Hippocampal formation (tissue), 2 donors: ENCODE data around the gene DNAAF1.

Experiments used
- DNase-seq, 2 donors: peaks; one replicate each; lab custom pipeline; 2025; lab: John Stamatoyannopoulos, UW

The DNAAF1 gene

DNA sequence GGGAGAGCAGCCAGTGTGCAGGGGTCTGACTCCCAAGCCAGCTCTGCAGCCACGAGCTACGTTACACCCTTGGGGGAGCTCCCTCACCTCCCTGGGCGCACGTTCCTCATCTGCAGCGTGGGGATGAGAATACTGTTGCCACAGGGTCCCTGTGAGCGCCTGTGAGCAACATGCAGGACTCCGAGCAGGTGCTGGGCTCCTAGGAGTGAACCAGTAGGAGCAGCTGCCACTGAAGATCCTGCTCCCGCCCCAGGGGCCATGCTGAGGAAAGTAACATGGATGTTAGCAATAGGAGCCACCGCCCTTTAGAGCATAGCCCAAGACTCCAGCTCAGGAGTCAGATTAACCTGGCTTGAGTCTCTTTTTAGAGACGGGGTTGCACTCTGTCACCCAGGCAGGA lies 15.9 kb downstream of the DNAAF1 start:
- no peak for DNase-seq

DNA sequence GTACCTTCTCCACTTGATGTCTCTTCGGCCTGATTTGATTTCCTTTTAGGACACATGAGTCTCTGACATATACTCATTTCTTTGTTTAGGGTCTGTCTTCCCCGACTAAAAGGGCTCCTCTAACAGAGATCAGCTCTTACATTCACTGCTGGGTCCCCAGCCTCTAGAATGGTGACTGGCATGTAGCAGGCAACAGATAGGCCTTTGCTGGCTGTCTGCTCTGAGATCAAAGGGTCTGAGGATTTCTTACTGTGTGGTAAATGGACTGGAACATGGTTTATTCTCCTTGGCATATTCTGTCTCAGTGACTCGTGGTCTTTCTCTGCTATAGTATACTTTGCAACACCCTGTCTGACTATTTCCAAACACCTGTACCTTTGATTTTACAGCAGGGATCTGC lies 16.7 kb downstream of the DNAAF1 start:
- no peak for DNase-seq

GRCh38 chr16:84165746-84166145 lies 20.6 kb downstream of the DNAAF1 start:
- no peak for DNase-seq

GRCh38 chr16:84166796-84167695 lies 21.9 kb downstream of the DNAAF1 start:
- no peak for DNase-seq

- no peak for DNase-seq
Measured at GRCh38 chr16:84169765-84170310, 24.7 kb downstream of the DNAAF1 start.

DNA sequence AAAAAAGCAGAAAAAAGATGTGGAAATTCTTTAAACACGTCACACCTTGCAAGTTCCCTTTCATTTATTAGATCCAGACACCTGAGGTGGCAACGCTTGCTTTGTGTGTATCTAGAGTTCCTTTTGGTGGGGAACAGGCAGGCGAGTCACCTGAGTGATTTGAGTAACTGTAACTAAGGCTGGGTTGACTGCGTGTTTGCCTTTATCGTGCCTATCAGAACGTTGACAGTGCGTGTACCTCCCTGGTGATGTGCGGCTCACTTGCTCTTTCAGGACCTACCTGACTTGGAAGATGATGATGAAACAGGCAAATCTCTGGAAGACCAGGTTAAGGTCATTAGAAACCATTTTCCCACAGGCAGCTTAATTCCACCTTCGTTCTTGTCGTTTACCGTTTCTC lies 29.3 kb downstream of the DNAAF1 start:
- DNase-seq = no peak

DNA sequence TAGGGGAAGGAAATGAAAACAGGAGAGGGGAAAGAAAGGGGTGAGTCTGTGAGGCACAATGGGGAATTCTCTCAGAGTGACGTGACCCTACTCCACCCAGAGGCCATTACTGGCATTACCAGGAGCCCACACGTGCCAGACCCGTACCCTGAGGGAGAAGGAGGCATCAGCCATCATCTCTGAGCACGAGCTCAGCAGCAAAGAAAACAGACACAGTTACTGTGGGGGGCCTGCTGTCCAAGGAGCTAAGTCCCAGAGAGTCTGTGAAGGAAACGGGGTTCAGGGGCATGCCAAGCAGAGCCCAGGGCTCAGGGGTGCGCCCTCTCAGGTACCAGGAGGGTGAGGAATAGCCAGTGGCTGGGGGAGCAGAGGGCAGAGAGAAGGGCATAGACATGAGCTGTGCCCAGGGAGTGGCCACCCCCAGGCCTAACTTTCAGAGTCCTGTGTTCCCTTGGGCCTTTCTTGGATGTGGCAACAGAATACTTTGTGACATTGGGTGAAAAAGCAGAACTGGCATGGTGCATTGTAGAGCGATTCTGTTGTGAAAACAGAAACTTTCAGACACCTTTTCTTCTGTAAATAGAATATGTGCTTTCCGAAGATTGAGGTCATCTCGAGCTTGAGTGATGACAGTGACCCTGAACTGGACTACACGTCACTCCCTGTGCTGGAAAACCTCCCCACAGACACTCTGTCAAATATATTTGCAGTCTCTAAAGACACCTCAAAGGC lies 30.4 kb downstream of the DNAAF1 start:
- DNase-seq = peak in 1 of 2 donors; percentile 16

DNA sequence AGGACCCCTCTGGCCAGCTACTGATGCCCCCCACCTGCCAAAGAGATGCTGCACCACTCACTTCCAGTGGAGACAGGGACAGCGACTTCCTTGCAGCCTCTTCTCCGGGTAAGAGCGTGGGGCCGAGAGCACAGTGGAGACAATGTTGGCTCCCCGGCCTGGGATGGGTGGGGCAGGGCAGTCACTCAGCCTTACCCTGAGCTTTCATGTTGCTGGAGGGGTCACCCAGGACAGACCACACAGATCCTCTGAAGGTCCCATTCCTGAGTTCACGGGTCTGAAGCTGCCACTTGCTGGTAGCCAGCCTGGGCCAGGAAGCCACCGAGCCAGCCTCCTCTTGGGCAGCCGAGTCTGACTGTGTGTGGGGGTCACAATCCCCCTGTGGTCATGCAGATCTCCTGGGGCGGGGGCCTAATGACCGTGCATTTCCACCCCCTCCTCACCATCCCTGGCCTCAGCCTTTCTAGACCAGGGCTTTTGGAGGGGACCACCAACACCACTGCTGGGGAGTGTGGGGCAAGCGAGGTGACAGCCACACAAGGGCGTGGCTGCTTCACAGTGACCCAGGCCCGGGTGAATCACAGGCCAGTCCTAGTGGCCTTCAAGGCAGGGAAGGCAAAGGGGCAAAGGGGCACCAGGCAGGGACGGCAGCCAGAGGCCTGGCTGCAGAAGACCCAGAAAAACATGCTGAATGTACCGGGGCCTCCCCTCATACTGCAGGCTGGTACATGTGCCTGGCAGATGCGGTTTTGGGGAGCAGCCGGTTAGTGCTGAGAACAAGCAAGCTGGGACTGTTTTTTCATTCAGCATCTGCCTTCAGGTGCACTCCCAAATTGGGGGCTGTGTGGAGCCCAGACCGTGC lies 31.3 kb downstream of the DNAAF1 start:
- no peak for DNase-seq

DNA sequence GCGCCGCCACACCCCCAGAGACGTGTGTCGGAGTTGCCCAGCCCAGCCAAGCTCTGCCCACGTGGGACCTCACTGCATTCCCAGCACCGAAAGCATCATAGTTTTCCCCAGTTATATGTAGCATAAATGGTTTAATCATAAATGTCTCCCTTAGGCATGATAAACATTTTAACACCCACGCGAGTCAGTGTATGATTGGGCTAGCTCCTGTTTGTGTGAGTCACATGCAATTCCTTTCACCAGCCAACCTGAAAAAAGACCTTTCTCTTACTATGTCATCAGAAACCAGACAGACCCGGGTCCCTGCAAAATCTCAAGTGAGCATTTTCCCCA lies 32.6 kb downstream of the DNAAF1 start:
- no peak for DNase-seq

- DNase-seq = no peak
Measured at GRCh38 chr16:84178146-84178765, 33.1 kb downstream of the DNAAF1 start.

DNA sequence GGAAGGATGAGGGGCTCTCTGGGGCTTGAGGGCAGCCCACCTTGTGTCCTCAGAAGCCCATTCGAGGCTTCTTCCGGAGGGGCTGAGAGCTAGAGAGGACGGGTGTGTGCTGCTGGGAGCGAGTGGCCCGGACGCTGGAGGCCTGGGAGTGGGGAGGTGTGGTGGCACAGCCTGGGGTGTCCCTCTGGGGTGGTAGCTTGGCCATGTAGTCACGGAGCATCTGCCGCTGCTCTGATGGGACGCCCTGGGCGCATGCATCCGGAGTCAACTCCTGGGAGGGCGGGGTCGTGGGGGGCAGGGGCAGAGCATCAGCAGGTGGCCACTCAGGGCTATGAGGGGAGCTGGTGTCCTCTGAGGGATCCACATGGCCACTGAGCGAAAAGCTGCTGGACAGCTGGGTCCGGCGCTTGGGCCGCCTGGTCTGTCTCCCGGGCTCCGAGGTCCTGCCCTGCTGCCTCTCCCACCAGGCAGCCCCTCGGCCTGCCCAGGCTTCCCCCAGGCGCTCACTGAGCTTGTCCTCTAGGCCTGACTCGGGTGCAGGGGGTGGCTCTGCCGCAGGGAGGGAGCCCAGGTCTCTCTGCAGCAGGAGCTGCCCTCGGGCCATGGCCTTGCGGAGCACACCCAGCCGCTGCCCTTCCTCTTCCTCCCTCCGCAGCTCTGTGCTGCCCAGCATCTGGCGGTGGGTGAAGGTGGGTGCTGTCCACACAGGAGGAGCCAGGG lies 33.9 kb downstream of the DNAAF1 start:
- DNase-seq = no peak

- no peak for DNase-seq
Measured at GRCh38 chr16:84179612-84180320, 34.7 kb downstream of the DNAAF1 start.

GRCh38 chr16:84180519-84181140 lies 35.5 kb downstream of the DNAAF1 start:
- no peak for DNase-seq

DNA sequence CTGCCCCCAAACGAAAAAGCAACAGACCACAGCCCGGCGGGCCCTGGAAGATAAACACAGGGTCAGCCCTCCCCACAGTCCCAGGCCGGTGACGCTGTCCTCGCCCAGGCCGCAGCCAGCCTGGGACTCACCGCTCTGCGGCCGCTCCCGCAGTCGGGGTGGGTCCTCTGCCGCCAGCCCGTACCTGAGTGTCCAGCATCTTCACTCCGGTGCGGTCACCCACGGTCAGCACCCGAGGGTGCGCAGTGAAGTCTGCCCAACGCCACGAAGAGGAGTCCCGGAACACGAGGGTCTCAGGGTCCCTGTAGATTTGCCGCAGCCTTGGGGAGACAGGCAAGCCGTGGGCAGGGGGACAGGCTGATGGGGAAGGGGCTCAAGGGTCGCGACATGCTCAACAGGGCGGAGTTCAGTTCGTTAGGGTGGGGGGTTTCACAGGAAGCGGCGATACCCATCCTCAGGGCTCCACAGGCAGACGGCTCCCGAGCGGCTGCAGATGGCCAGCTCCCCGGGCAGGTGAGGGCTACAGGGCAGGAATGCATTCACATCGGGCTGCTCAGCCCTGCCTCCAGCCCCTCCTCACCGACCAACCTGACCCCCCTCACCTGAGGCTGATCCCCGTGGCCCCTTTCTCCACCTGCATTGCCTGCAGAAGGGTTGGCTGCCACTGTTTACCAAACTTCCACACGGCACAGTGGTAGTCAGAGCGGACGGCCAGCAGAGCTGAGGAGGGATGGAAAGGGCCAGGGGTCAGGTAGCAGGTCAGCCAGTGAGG lies 36.2 kb downstream of the DNAAF1 start:
- no peak for DNase-seq

DNA sequence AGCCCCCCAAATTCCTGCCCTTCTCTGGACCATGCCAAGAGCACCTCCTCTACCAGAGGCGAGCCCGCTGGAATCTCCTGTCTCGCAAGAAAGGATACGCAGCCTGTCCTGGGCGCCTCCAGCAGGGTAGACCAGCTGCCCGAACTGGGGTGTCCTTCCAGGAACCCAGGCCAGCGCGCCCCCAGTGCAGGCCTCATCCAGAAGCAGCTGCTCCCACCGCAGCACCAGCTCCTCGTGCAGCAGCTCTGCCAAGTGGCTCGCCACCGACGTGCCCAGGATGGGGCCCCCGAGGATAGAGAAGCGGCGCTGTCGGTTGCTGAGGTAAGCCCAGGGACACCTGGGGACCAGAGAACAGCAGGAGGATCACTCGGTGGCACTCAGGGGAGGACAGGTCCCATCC lies 37.0 kb downstream of the DNAAF1 start:
- DNase-seq = no peak

DNA sequence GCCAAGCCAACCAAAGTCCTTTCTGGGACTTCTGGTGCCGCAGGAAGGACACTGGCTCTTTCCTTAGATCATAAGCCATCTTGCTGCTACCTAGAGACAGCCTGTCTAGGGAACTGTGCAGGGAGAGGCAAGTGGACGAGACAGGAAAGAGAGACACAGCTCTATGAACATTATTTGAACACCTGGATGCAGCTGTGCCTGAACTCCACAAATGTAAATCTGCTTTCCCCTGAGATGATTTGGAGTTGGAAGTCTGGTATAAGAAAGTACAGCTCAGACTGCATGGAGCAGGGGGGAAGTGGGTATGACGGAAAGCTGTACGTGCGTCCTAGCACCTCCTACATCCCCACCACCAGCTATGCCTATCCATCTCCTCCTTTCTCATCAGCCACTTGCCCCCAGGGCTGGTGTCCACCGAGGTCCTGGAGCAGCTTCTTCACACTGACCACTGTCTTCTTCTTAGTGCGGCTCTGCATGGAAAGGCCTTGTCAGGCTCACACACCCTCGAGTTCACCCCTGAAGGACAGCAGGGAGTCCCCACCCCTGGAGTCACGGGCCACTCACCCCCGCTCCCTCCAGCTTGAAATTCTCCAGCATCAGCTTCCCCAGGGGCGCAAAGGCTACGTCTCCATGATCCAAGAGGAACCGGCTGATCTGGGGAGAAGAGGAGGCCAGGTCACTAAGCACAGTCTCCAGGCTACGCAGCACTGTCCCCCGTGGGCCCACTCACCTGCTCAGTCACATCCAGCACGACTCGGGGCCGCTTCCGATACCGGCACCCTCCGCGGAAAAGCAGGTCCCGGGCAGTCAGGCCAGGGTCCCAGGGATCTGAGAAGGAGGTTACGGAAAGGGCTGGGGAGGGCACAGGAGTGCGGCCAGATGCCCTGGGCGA lies 37.8 kb downstream of the DNAAF1 start:
- no peak for DNase-seq

DNA sequence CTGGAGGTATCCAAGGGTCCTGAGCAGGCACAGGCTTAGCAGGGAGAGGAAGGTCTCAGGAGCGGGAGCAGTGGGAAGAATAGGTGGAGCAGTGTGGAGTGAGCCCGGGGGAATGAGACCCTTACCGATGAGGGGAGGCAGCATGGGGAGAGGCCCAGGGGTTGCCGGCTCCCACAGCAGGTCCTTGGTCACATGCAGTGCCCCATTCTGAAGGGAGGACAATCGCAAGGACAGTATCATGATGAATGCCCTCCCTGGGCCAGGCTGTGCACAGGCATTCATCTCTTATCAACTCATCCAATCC lies 38.4 kb downstream of the DNAAF1 start:
- no peak for DNase-seq

GRCh38 chr16:84183911-84184591 lies 38.9 kb downstream of the DNAAF1 start:
- no peak for DNase-seq
